Urinary bladder (tissue), 2 donors: ENCODE data around the gene VKORC1L1. TPM values are rescaled to one million over a fixed set of nuclear protein-coding genes. Genes with fewer than 3 reads are reported as not detected.

ENCODE experiments used
- polyA plus RNA-seq: library from polyadenylated mRNA; stranded (reverse); fragments of 200-250 nt; gene quantifications from one replicate; pipeline ENCODE4 v1.2.3, GENCODE V29; 2013
- small RNA-seq: library from RNA; depleted of rRNA; stranded (forward); fragments of <200 nt; gene quantifications from one replicate; pipeline ENCODE3, GENCODE V24; 2014
- total RNA-seq: library from RNA; depleted of rRNA; stranded (reverse); fragments of >200 nt; gene quantifications from one replicate; pipeline ENCODE4 v1.2.3, GENCODE V29; 2014
- donor health status: healthy.

Gene VKORC1L1
- total and polyA plus RNA-seq, 2 donors, result 18.7 to 24.0 TPM

Small RNA genes lying within 50 kb of the gene (small RNA-seq; reads per million reads assigned to genes)
- gene AC073261.1 (not detected), gene RNU6-973P (not detected)

Other genes with a start within 250 kb of the VKORC1L1 start
- 27.4 TPM for gene GUSB, start 109.1 kb downstream of the VKORC1L1 start, total RNA-seq
- 56.3 TPM for gene GUSB, start 109.1 kb downstream of the VKORC1L1 start, polyA plus RNA-seq
- 11.1 TPM for gene ASL, start 202.7 kb downstream of the VKORC1L1 start, total RNA-seq
- 34.9 TPM for gene ASL, start 202.7 kb downstream of the VKORC1L1 start, polyA plus RNA-seq
- 33.2 TPM for gene CRCP, start 241.8 kb downstream of the VKORC1L1 start, total RNA-seq
- 23.1 TPM for gene CRCP, start 241.8 kb downstream of the VKORC1L1 start, polyA plus RNA-seq